HG03097 (cell line): ENCODE results near the gene POU4F1.
"Not testable (repeated sequence)": the region's sequence is repeated elsewhere in the genome, so short reads cannot be mapped to it uniquely, and the experiment has no call there.

ENCODE experiments used
- ATAC-seq: cut with Tn5 transposase; IDR thresholded peaks from one replicate; pipeline ENCODE4 v1.9.1; 2021; ENCODE audit not compliant: unreplicated experiment, low FRiP score

The POU4F1 gene, protein sequence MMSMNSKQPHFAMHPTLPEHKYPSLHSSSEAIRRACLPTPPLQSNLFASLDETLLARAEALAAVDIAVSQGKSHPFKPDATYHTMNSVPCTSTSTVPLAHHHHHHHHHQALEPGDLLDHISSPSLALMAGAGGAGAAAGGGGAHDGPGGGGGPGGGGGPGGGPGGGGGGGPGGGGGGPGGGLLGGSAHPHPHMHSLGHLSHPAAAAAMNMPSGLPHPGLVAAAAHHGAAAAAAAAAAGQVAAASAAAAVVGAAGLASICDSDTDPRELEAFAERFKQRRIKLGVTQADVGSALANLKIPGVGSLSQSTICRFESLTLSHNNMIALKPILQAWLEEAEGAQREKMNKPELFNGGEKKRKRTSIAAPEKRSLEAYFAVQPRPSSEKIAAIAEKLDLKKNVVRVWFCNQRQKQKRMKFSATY

DNA sequence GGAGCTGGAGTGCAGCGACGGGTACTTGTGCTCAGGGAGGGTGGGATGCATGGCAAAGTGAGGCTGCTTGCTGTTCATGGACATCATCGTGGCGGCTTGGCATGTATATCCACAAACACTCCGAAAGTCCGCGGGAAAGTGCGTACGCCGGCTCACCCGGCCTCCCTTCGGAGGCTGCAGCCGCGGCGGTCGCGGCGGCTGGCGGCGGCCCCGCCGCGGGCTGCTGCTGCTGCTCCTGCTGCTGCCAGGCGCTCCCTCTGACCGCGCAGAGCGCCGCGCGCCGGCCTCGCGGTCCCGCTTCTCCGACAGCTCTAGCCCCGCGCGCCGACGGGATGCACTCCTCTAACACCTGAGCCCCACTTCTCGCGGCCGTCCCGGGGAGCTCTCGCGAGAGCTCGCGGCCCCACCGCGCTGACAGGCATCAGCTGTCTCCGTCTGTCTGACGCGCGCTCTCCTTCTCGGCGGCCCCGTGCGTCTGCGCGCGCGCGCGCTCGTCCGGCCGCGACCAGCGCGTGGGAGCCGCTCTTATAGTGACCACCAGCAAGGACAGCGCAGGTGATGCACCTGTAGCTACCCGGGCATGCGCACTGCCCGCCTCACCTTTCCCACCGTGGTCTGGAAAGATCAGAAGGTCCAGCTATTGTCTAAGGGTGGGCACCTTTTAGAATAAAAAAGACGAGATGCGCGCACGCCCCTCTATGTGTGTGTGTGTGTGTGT lies at the start of gene POU4F1:
TSS of gene POU4F1 (minus strand) at position 313 of the 718 bp plus-strand sequence. CDS start at position 87, 226 bp downstream.
- peak; percentile 85 for ATAC-seq

DNA sequence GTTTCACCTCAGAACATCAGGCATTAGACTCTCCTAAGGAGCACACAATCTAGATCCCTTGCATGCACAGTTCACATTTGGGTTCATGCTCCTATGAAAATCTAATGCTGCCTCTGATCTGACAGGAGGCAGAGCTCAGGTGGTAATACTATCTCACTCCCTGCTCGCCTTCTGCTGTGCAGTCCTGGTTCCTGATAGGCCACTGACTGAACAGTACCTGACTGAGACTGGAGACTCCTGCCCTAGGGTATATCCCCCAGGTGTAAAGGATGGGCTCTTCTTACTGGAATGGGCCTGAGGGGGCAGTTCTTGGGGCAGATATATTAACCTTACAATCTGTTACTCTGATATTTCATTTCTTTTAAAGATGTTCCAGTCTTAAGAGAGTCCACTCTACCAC lies 49.3 kb upstream of the POU4F1 start:
- ATAC-seq: no peak

DNA sequence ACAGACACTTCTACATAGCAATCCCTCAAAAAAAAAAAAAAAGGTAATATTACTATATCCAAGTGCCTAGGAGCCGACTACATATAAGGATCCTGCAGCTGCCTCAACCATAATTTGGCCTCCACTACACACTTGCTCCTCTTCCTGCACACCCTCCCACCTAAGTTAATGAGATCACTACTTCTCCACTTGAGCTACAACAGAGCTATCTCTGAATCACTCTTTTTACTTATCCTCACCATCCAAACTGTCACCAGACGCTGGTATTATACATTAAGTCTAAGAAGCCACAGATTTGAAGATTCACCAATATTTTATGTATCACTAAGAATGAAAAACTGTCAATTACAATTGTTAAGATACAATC lies 47.3 kb upstream of the POU4F1 start:
- no peak for ATAC-seq

DNA sequence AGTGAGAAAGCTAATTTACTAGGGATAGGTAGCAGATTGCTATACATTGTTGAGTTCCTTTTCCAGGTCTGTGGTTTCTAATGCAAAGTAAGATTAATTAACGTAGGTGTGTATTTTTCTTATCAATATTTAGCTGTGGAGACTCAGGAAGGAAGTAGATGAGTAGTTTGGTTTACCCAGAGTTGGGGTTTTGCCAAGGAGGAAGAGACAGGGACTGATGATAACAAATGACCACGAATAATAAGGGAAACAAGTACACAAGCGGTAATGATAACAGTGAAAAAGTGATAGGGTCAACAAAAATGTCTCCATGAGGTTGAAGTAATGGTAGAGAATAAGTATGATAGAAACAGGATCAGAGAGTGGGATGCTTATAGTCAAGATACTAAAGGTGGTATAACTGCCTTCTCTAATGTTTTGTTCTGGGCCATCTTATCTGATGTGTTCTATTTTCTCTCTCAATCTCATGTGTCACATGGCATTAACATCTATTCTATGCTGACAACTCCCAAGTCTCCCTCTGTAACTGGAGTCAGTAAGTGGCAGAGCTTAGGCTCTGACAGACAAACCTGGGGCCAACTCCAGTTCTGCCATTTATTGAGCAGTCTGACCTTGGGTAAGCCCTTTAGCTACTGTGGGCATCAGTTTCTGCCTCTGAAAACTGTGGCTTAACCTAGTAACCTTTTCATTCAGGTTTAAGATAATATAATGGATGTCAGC lies 46.8 kb upstream of the POU4F1 start:
- no peak for ATAC-seq

DNA sequence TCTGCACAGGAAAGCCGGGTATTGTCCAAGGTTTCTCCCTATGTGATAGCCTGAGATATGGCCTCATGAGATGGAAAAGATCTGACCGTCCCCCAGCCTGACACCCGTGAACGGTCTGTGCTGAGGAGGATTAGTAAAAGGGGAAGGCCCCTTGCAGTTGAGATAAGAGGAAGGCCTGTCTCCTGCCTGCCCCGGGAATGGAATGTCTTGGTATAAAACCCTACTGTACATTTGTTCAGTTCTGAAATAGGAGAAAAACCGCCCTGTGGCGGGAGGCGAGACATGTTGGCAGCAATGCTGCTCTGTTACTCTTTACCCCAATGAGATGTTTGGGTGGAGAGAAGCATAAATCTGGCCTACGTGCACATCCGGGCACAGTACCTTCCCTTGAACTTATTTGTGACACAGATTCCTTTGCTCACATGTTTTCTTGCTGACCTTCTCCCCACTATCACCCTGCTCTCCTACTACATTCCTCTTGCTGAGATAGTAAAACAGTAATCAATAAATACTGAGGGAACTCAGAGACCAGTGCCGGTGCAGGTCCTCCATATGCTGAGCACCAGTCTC lies 43.8 kb upstream of the POU4F1 start:
- not testable (repeated sequence) for ATAC-seq

DNA sequence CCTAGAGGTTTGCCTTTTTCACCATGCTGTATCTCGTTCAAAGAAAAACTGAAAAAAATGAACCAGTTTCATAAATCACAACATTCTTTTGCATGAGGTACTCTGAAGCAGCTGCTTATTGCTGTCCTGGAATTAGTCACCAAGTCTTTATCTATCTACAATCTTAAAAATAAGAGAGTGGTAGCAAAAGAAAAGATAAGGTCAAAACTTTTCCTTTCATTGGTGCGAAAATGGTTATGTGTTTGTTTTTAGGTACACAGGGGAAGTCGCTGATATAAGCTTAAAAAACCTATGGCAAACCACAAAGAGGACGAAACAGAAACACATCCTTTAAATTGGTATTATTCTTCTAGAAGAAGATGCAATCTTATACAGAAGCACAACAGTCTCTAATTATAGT lies 34.9 kb upstream of the POU4F1 start:
- no peak for ATAC-seq

DNA sequence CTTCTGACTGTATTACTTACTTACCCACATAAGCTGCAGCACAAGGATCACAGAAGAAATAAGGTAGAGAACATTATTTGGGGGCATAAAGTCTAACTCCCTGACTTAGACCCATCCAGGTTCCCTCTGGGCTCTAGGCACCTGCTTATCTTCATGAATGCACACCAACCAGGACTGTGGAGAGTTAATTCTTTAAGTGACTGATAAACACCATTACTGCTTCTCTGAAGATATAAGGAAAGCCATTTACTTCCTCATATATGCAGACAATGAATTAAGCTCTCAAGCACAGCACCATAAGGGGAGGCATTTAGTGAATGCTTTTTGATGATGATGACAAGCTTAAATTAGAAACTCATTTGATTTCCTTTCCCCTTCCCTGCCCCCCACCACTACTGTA lies 33.1 kb upstream of the POU4F1 start:
- ATAC-seq: no peak

DNA sequence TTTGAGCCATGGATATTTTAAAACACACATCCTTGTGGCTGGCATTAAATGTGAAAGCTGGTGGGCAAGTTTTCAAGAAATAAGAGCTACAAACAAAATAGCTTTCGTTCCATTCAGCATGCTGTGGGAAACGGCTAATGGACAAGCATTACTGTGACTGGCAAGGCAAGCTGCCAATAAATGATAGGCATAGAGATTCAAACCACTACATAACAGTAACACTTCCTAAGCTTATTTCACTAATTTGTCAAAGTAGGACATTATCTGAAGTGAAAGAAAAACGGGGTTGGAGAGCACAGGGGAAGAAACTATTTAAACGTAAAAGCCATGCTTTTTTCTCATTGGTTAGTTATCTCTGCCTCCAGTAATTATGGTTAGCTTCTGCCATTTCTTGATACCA lies 29.6 kb upstream of the POU4F1 start:
- ATAC-seq: no peak

DNA sequence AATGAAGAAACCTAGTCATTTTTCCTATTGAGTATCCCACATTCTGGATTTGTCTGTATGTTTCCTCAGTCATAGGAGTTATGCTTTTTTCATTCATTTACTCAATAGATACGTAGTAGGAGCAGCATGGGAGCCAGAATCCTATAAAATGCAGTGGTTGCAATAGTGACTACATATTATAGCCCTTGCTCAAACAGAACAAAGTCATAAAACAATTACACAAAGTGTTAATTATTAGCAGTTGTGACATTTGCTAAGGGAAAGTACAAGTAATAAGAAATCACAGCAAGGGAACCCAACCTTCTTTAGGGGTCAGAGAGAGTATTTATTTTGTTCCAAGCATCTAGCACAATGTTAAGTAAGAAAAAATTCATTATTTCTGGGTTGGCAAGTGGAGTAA lies 27.7 kb upstream of the POU4F1 start:
- no peak for ATAC-seq

DNA sequence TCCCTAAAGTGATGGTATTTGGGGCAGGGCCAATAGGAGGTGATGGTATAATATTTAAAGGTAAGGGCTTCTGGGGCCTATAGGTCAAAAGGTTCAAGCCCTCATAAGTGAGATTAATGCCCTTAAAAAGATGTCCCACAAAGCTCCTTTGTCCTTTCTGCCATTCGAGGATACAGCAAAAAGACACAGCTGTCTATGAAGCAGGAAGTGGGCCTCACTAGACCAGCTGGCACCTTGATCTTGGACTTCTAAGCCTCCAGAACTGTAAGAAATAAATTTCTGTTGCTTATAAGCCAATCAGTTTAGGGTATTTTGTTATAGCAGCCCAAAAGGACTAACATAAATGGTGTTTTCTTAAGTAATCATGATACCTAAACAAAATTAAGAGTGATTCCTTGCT lies 27.2 kb upstream of the POU4F1 start:
- no peak for ATAC-seq

DNA sequence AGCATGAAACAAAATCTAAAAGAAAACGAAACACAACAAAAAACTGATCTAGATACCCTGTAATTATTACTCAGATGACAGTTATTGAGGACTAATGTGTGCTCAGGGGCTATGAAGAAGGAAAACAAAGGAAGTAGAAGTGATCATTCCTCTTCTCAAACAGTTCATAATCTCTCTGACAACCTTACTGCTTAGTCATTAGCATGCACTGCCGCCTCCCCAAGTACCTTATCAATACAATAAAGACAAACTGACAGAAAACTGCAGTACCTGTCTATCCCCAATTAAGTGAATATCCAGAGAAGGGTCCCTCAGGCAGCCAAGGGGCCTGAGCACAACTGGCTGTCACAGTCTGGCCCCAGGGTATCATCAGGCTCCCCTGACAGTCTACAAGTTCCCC lies 22.0 kb upstream of the POU4F1 start:
- ATAC-seq: no peak

DNA sequence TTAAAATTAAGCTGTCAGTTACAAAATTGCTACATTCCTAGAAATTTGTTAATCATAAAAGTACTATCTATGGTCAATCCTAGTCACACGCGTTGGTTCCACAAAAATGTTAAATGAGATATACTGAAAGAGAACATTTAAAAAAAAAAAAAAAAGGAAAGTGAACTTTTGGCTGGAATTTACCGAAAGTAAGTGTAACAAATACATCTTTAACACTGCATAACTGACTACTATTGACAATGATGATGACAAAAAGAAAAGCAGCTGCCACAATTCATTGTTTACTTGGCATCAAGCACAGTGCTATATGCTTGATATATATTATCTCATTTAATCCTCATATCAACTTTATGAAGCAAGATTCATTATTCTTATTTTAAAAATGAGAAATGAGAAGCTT lies 19.8 kb upstream of the POU4F1 start:
- no peak for ATAC-seq

DNA sequence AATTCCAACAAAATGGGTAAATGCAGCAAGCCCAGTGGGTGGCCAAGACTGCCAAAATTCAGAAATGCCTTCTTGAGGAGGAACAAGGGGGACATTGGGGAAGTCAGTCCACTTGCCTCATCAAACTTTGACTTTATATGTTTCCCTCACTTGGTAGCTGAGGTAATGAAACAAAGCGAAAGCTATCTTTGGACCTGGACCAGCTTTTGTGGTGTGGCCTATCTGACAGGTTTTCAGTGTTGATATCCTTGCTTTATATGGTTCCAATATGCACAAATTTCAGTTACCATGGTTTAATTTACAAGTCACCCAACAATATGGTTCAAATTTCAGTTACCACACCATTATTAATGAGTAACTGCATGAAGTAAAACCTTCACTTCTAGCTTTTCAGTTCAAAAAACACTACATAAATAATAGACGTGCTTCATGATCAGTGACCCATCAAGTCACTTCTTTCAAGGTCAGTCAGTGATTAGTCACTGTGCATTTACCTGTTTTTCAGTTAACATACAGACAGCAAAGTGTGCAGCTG lies 17.7 kb upstream of the POU4F1 start:
- no peak for ATAC-seq

DNA sequence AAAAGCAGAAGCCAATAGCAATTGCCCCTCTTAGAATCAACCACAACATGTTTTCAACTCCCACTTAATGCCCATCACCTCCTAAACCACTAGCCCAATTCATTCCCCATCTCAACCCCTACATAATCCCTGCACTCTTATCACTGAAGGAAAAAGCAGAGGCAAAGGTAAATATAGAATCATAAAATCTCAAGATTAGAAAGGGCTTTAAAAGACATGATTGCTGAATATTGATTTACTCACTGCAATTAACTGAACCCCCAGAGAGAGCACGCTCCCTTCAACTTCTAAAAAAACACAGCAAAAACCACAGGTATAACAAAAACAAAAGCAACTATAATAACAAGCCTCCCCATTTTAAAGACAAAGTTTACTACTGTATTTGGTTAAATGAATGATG lies 15.1 kb upstream of the POU4F1 start:
- ATAC-seq: no peak

DNA sequence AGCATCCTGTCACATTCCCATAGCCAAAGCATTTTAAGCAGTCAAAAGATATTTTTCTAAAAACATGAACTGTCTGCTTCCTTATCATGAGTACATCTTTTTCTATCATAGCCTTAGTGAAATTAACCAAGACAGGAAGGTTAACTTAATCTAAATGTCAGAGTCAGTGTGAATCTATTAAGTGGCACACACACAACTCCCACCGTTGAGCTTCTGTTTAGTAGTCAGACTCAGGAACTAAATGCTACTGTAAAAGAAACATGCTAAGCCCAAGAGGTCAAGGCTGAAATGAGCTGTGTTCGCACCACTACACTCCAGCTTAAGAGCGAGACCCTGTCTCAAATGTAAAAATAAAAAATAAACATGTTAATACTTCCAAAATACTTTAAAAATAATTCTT lies 7.7 kb upstream of the POU4F1 start:
- ATAC-seq: no peak

DNA sequence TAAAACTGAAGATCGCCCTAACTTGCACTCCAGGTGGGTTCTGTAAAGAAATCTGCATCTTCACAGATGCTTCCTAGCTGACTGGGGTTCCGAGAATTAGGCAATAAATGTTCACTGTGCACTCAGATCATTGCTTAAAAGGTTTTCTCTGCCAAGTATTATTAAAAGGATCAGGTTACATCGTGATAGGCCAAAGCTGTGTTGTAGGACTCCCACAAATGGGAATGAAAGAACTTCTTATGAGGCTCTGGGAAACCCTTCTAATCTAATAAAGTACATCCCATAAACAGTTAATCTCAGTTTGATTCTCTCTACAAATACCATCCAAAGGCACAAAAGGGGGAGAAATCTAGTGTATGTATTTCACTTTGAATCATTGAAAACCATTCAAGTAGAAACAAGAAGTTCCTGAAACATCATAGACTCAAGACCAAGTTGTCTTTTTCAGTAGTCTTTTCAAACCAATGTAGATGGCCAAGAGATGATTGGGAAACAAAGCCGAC lies 7.1 kb upstream of the POU4F1 start:
- ATAC-seq: no peak

DNA sequence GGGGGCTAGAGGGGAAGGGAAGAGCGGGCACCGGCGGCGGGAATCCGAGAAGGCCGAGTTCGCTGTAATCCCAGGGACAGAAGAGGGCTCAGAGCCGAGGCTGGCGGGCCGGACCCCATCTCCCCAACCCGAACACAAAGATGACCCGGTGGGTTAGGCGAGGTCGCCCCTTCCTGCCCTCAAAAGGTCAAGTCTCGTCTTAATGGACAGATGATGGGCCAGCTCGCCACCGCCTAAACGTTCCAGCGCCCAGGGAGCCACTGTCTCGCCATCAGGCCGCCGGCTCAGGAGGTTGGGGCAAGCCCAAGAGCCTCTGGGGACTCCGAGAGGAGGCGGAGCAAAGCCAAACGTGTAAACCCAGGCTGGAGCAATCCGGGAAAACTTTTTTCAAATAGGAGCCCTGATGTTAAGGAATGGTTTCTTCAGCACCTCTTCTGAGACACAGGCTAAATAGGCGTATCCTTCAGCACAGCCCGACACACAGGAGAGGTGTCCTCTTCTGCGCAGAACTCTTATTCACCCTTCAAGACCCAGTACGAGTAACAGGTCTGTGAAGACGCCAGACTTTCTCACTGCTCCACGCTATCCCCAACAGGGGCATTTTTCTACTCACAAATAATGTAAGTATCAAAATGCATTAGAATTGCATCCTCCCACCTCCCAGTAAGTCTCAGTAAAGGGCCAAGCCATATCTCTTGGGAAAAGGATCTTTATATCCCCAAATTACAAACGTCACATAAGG lies 6.3 kb upstream of the POU4F1 start:
- no peak for ATAC-seq

DNA sequence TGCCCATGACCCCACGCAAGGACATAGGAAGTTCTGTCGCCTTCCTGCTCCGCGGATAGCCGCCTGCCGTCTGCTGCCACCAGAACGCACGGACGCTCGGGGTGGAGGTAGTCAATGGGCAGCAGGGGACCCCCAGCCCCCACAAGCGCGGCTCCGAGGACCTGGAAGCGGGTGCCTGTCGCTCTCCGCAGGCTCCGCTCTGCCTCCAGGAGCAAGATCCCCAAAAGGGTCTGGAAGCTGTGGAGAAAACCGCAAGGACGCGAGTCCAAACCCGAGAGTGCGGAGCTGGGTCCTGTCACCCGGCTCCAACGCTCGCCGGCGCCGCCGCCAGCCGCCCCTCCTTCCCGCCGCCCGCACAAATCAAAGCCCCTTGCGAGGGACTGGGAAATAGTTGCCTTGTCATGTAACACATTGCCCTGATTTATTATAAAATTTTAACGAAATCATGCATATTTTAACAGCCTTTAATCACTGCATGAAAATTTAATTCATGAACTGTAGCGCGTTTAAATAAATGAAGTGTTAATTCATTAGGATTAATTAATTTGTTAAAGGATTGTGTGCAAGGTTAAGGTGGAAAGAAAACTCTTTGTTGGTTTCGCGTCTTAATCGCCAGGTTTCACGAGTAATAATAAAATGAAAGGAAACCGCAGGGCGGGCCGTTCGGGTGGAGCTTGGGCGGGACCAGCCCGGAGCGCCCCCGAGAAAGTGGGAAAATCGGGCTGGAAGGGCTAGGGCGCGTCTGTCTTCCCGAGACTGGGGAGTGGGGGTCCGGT lies 5.5 kb upstream of the POU4F1 start:
- ATAC-seq: no peak

DNA sequence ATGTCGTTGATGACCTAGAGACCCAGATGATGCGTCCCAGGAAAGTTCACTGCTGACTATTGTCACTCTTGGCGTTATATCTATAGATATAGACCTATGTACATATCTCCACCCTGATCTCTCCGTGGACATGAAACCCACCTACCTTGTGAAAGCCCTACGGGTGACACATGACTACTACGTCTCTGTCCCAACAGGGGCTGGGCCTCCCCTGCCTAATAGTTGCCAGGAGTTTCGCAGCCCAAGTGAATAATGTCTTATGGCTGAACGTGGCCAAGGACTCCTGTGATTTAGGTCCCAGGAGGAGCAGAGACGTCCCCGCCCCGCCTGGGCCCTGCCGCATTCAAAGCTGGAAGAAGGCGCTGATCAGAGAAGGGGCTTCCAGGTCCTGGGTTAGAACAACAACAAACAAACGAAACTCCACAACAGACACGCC lies 4.9 kb upstream of the POU4F1 start:
- ATAC-seq: no peak
